SIG-M5 treated with dmso at 0.1 percent for 504 hours (cell line): ENCODE measurements around the gene ASCC3.

Source experiments
- DNase-seq: peaks from one replicate; lab custom pipeline; 2025; ENCODE audit not compliant: unreplicated experiment; lab: John Stamatoyannopoulos, UW

Gene ASCC3

GRCh38 chr6:100599088-100599770 is 281.9 kb downstream of the ASCC3 start:
- DNase-seq = no peak

GRCh38 chr6:100595456-100595855 is 285.7 kb downstream of the ASCC3 start:
- DNase-seq = no peak

GRCh38 chr6:100593522-100593921 is 287.6 kb downstream of the ASCC3 start:
- DNase-seq = no peak

GRCh38 chr6:100592929-100593328 is 288.2 kb downstream of the ASCC3 start:
- DNase-seq = no peak

GRCh38 chr6:100577425-100577824 is 303.7 kb downstream of the ASCC3 start:
- DNase-seq = no peak

GRCh38 chr6:100575921-100576320 is 305.2 kb downstream of the ASCC3 start:
- DNase-seq = no peak

GRCh38 chr6:100574836-100575235 is 306.3 kb downstream of the ASCC3 start:
- no peak for DNase-seq

- peak; percentile 1 for DNase-seq
Observed at GRCh38 chr6:100573166-100573565, 308.0 kb downstream of the ASCC3 start.

- DNase-seq = no peak
Observed at GRCh38 chr6:100568255-100568654, 312.9 kb downstream of the ASCC3 start.

- no peak for DNase-seq
Observed at GRCh38 chr6:100566563-100566962, 314.6 kb downstream of the ASCC3 start.

- no peak for DNase-seq
Observed at GRCh38 chr6:100565439-100566104, 315.6 kb downstream of the ASCC3 start.

- DNase-seq = no peak
Observed at GRCh38 chr6:100559859-100560258, 321.3 kb downstream of the ASCC3 start.

GRCh38 chr6:100554228-100554627 is 326.9 kb downstream of the ASCC3 start:
- no peak for DNase-seq

- no peak for DNase-seq
Observed at GRCh38 chr6:100553243-100553642, 327.9 kb downstream of the ASCC3 start.

GRCh38 chr6:100549406-100550167 is 331.5 kb downstream of the ASCC3 start:
- DNase-seq = no peak

GRCh38 chr6:100538086-100538485 is 343.0 kb downstream of the ASCC3 start:
- no peak for DNase-seq

GRCh38 chr6:100518588-100518987 is 362.5 kb downstream of the ASCC3 start:
- DNase-seq = peak; percentile 6

GRCh38 chr6:100517633-100518032 is 363.5 kb downstream of the ASCC3 start:
- DNase-seq = no peak

GRCh38 chr6:100517106-100517505 is 364.0 kb downstream of the ASCC3 start:
- no peak for DNase-seq

- DNase-seq = no peak
Observed at GRCh38 chr6:100514660-100515059, 366.5 kb downstream of the ASCC3 start.

- DNase-seq = no peak
Observed at GRCh38 chr6:100512203-100512862, 368.8 kb downstream of the ASCC3 start.
